Measurements from ENCODE around the gene NECTIN1.
"Not testable (repeated sequence)": the region's sequence is repeated elsewhere in the genome, so short reads cannot be mapped to it uniquely, and the experiment has no call there.

The NECTIN1 gene

GRCh38 chr11:119614222-119615002 is 114.6 kb downstream of the NECTIN1 start:
- no peak for DNase-seq

- no peak for DNase-seq
Observed at GRCh38 chr11:119612814-119613213, 116.2 kb downstream of the NECTIN1 start.

GRCh38 chr11:119610836-119611426 is 118.1 kb downstream of the NECTIN1 start:
- DNase-seq = no peak

GRCh38 chr11:119608781-119609180 is 120.2 kb downstream of the NECTIN1 start:
- no peak for DNase-seq

- DNase-seq = no peak
Observed at GRCh38 chr11:119608201-119608600, 120.8 kb downstream of the NECTIN1 start.

GRCh38 chr11:119607726-119608125 is 121.3 kb downstream of the NECTIN1 start:
- no peak for DNase-seq

GRCh38 chr11:119605137-119605665 is 123.8 kb downstream of the NECTIN1 start:
- no peak for DNase-seq

GRCh38 chr11:119602745-119603373 is 126.1 kb downstream of the NECTIN1 start:
- no peak for DNase-seq

- DNase-seq = no peak
Observed at GRCh38 chr11:119599864-119600541, 129.0 kb downstream of the NECTIN1 start.

GRCh38 chr11:119595941-119596340 is 133.1 kb downstream of the NECTIN1 start:
- DNase-seq = not testable (repeated sequence)

GRCh38 chr11:119594639-119595249 is 134.3 kb downstream of the NECTIN1 start:
- no peak for DNase-seq

GRCh38 chr11:119593346-119593745 is 135.7 kb downstream of the NECTIN1 start:
- DNase-seq = no peak

GRCh38 chr11:119592642-119593041 is 136.4 kb downstream of the NECTIN1 start:
- no peak for DNase-seq

- DNase-seq = no peak
Observed at GRCh38 chr11:119591836-119592310, 137.1 kb downstream of the NECTIN1 start.

- DNase-seq = no peak
Observed at GRCh38 chr11:119590651-119591351, 138.2 kb downstream of the NECTIN1 start.

GRCh38 chr11:119589001-119589400 is 140.0 kb downstream of the NECTIN1 start:
- DNase-seq = no peak

Measured in SIG-M5 (cell line).